HG02840 (cell line): Measurements from ENCODE around the gene KIF3B.

Source experiments
- ATAC-seq: cut with Tn5 transposase; IDR thresholded peaks from one replicate; pipeline ENCODE4 v1.9.1; 2021; ENCODE audit warnings: mild to moderate bottlenecking, moderate library complexity, moderate number of reproducible peaks; ENCODE audit not compliant: unreplicated experiment, low FRiP score

KIF3B gene

DNA sequence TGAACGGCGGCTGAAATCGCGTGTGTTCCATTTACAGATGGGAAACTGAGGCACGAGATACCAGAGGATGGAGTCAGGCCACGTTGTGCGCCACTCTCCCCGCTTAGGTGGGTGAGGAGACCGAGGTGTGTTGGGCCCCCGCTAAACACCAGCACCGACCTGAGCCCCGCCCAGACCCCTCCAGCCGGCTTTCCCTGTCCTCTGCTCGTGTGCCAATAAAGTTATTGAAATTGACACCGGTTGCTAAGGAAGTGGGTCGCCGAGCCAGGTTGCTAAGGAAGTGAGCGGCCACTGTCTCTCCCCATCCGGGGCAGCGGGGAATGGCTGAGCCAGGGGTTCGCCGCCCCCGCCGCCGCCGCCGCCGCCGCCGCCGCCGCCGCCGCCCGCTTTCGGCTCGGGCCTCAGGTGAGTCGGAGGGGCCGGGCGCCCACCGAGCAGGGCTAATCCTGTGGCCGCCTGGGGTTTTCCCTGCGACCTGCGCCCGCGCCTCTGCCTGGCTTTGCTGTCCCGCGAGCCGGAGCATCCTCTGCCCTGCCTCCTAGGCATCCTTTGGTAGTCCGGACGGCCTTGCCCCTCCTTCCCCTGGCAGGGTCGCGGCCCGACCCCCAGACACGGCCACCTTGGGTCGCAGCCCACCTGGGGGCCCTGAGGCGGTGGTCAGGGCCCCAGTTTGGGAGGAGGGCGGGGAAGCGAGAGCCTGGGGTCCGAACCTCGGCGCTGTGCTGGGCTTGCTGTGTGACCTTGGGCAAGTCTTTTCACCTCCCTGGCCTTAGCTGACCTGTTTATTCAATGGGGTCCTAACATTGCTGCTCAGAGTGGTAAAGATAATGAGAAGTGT, at the start of gene KIF3B:
Gene KIF3B (plus strand): TSS at position 291 of the 838 bp plus-strand sequence. CDS start 32,127 bp downstream, outside the sequence.
- peak; percentile 73 for ATAC-seq

DNA sequence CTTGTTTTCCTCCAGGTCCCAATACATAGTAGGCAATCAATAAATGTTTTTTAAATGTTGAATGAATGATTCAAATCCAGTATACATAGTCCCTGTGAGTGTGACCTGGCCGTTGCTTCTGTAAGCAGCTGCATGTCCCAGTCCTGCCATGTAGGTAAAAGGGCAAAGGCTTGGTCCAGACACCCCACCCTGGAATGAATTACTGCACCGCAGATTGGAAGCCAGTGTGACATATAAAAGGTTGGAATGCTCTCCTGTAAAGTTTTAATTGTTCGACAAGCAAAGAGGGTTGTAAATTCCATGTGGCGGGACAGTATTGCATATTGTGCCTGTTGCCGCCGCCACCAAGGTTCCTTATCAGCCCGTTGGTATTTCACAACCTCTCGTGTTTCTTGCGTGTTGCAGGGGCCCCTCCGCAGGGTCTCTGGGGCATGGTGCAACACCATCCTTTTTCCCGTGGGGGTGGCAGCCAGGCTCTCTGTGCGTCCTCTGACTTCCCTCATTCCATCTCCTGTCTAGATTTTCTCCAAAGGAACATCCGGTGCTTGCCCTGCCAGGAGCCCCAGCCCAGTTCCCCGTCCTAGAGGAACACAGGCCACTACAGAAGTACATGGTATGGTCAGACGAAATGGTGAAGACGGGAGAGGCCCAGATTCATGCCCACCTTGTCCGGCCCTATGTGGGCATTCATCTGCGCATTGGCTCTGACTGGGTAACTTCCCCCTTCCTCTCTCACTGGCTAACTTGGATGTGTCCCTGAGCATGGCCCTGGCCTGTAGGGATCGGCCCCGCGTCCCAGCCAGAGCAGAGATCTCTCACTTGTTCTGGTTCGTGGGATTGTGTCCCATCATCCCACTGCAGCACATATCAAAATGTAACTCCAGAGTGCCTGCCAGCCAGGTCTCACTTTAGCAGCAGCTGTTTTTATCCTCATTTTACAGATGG, 49.4 kb upstream of the KIF3B start:
- ATAC-seq = no peak

DNA sequence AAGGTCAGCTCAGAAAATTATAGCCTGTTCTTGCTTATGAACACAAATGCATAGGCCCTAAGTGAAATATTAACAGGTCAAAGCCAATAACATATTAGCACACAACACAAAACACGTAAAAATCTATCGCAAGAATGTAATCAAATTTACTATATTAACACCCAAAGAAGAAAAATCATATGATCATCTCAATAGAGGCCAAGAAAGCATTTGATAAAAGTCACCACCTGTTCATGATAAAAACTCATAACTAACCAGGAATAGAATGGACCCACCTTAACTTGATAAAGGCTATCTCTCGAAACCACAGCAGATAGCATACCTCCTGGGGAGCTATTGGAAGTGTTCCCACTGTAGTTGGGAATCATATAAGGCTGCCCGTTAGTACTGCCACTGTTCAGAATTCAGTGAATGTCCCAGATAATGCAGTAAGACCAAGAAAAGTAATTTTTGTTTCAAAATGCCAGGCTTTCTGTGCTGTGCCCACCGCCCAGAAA, 48.2 kb upstream of the KIF3B start:
- ATAC-seq = no peak

DNA sequence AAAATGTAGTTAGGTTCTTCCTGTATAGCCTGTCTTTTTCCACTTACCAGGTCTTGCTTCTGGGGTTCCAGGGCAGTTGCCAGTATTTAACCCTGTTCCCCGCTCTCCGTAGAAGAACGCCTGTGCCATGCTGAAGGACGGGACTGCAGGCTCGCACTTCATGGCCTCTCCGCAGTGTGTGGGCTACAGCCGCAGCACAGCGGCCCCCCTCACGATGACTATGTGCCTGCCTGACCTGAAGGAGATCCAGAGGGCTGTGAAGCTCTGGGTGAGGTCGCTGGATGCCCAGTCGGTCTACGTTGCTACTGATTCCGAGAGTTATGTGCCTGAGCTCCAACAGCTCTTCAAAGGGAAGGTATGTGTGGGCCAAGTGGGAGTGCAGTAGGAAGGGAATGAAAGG, 46.7 kb upstream of the KIF3B start:
- no peak for ATAC-seq

DNA sequence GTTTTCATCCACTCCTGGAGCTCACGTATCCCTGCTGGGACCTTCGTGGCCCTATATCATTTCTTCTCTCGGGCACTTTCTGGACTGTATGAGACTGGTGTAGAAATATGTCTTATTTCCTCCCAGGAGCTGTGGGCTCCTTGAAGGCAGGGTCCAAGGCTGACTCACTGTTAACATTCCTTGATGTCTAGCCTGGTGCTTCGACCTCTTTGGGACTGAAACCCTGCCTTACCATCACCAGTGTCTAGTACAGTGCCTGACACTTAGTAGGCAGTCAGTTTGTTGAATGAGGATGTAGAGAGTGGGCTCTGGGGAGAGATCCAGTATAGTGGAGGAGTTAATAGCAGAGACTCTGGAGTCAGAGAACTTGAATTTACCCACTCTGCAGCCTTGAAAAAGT, 46.2 kb upstream of the KIF3B start:
- ATAC-seq = no peak

DNA sequence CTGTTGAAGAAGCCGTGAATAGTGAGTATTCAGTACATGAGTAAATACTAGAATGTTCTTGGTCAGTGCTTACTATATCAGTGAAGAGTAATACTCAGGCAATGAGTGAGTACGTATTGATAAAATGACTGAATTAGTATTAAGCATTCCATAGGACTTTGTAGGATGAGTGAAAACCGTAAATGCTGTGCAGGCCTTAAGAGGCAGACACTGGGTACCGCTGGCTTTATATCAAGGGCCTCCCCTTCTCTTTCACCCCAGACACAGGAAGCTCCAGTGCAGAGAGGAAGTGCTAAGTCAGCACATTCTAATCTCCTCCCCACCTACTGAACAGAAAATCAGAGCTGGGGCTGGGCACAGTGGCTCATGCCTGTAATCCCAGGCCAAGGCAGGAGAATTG, 45.6 kb upstream of the KIF3B start:
- ATAC-seq = no peak

DNA sequence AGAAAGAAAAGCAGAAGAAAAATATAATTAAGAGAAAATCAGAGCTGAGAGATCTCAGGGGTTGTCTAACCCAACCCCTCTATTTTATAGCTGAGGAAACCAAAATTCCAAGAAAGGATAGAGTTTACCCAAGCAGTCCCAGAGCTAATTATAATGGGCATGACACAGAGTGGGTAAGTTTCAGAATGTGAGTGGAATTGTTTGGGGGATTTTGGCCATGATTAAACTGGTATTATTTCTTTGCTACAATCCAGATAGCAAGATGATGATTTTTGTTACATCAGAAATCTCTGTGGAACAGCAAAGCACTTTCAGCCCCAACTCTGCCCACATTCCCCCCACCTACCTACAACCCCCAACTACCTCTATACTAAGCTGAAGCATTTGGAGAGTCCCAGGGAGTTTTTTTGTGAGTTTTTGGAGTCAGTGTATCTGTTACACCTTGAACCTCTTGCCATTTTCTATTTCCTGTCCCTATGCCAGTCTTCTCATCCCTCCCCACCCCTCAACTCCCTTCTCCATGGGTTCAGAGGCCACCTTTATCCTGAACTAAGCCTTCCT, 45.0 kb upstream of the KIF3B start:
- ATAC-seq = no peak

DNA sequence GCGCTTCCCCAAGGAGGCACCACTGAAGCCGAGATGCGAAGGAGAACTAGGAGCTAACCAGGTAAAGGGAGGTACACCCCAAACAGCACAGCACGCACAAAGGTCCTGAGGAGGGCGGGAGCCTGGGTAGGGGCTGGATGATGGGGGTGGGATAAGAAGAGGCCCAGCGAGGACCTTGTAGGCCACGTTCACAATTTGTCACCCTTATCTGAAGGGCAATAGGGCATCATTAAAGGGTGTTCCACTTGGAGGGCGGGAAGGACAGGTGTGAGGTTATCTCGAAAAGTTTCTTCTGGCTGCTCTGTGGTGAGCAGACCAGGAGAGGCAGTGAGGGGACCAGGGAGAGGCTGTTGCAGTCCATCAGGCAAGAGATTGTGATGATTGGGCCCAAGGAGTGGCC, 44.2 kb upstream of the KIF3B start:
- no peak for ATAC-seq

DNA sequence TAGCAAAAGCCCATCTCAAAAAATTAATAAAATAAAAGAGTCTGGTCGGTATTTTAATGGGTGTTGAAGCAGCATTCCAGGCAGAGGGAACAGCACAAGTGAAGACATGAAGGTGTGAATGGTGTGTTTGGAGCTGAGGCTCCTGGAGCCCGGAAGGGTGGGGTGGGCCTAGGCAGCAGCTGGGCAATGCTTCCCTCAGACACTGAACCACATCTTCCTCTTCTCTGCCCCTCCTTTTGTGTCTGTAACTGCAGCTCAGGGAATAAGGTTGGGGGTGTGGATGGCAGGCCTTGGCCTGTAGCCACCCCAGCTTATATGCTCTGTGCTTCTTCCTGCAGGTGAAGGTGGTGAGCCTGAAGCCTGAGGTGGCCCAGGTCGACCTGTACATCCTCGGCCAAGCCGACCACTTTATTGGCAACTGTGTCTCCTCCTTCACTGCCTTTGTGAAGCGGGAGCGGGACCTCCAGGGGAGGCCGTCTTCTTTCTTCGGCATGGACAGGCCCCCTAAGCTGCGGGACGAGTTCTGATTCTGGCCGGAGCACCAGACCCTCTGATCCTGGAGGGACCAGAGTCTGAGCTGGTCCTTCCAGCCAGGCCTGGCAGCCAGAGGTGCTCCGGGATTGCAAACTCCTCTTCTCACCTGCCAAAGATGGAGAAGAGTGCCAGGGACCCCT, 43.2 kb upstream of the KIF3B start:
- ATAC-seq = no peak

DNA sequence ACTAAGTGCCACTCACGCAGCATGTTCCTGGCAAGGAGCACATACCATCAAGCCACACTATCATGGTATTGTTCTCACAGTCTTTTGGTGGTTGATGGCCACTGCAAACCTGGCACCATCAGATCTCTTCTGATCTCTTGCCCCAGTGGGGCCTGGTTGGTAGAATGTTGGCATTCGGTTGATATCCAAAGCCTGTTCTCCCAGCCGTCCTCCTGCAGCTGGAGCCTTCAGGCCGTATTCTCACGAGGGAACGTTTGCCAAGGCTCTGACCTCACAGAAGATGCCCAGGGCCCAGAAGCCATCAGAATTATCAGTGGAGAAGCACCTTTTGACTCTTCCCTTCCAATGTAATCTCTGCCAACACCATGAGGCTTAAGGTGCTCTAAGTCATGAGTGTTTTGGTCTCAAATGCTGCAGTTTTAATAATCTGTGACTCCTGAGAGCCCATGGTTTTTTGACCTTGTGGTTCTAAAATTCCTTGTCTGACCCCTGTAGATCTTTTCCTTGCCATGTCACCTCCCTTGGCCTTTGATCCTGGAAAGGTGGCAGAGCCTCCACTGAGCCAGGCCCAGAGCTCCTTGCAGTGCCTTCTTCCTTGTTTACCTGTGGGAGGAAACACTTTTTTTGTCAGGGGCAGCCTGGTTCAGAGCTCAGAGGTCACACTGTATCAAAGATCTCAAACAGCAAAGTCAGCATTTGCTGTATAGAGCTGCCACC, 42.0 kb upstream of the KIF3B start:
- no peak for ATAC-seq

DNA sequence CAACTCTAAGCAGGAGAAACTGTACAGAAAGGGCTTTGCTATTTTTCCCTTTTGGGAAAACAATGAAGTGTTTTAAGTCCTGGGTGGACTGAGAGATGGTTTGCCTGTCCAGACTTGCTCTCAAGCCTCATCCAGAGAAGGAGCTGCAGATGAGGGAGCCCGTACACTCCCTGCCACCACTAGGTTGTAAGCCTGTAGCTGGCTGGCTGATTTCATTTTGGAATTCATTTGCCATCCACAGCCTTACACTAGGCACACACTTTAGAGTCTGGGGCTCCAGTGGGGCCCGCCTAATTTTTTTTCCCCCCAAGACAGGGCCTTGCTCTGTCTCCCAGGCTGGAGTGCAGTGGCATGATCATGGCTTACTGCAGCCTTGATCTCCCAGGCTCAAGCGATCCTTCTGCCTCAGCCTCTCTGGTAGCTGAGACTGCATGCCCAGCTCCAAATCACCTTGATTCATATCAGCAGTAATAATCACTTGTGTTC, 41.4 kb upstream of the KIF3B start:
- no peak for ATAC-seq

DNA sequence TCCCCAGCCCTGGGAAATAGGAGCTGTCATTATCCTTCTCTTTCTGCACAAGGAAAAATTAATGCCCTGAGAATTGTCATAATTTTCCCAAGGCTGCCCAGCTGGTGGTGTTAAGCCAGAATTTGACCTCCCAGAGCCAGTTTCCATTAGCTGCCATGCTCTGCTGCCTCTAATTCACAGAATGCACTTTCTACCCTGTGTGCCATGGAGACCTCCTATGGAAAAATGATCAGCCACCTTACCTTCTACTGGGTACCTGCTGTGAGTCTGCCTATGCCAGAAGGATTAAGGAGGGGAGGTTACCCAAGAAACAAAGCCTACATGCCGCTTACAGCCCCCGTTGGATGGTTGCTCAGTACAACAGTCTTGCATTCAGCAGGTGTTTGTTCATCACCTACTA, 40.6 kb upstream of the KIF3B start:
- no peak for ATAC-seq

DNA sequence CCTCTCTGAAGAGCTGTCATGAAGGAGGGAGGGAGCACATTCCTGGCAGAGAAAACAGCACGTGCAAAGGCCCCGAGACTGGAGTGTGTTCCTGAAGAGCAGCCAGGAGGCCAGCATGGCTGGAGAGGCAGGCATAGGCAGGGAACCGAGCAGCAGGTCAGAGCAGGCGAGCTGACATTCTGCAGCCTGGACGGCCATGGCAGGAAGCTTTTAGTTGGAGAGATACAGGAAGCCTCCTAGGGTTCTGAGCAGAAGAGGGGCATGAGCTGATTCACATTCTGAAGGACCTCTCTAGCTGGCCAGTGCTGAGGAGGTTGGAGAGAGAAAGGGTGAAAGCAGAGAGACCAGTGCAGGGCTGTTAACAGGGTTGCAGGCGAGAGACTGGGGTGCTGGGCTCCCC, 40.0 kb upstream of the KIF3B start:
- ATAC-seq = no peak

DNA sequence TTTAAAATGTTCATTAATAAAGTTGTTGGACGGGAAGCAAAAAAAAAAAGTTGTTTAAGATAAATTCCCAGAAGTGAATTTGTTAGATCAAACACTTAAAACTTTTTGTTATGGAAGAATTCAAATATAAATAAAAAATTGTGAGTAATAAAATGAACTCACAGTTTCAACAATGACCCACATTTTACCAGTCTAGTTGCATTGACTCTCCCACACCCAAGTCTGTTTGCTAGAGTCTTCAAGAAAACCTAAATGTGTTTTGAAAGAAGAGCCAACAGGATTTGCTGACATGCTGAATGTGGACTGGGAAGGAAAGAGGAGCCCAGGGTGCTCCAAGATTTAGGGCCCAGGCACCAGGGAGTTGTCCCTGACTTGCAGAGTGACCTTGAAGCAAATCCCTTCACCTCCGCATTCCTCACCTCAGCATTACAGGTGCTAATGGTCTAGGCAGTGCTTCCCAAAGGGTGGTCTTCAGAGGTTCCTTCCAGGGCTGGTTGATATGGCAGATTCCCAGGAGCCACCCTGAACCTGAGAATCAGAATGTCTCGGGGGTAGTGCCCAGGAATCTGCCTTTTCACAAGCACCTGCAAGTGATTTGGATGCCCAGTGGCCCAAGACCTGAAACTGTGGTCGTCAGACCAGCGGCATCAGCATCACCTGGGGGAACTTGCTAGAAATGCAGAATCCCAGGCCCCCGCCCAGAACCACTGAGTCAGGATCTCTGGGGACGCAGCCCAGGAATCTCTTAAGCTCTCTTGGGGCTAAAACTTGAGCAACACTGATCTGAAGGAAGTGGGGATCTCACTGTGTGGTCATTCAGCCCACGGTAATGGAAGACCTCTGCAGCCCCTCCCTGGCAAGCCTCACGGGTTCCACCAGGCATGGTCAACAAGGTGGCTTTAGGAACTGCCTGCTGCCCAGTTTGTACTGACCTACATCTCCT, 38.7 kb upstream of the KIF3B start:
- no peak for ATAC-seq

DNA sequence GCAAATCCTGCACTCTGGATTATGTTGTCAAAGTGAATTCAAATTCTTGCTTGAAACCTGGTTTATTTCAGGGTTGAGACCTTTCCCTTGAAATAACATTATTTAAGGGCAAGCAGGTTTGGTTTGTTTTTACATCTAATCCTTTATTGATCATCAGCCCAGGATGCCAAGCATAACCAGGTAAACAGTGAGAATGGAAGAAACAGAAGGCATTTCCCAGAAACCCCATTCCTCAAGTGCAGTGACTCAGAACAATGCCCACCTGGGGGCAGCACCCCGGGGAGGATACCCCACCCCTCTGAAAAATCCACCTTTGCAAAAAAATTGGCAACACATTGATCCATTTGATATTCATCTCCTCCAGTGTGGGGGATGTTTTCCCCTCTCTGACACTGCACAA, 37.2 kb upstream of the KIF3B start:
- no peak for ATAC-seq

DNA sequence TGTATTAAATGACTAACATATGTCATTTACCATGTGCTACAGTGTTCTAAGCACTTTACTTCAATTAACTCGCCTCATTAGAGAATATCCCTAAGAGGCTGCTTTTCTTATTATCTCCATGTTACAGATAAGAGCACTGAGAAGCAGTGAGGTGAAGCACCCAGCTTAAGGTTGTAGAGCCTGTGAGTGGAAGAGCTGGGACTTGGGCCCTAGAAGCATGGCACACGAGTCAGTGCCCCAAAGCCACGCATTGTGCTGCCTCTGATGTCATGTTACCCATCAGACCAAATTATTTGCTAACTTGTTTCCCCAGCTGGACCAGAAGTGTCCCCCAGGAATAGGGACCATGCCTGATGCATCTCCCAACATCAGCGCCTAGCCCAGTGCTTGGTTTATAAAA, 35.6 kb upstream of the KIF3B start:
- no peak for ATAC-seq

DNA sequence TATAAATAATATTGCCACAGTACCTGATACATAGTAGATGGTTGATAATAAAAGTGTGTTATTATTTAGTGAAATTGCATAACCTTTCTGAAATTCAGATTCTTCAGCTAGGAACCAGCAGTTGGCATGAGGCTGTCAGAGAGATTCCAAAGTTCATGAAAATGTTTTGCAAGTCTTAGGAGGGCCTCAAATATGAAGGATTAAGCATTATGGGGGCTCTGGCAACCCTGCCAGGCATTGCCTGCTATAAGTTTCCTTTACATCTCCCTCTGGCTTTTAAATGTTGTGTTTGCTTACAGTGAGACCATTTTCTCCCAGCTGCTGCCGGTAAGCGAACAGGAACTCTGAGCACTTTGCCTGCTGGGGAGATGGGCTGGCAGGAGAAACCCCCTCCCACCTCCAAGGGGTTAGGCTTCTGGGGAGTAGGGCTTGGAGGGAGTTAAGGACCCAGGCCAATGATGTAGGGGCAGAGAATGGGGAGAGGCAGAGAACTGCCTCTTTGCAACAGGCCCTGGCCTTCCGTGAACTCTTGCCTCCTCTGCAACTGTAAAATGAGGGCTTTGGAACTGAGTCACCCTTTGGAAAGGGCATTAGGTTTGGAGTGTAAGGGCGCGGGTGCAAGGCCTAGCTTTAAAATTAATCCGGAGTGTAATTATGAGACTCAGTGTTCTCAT, 33.2 kb upstream of the KIF3B start:
- no peak for ATAC-seq

DNA sequence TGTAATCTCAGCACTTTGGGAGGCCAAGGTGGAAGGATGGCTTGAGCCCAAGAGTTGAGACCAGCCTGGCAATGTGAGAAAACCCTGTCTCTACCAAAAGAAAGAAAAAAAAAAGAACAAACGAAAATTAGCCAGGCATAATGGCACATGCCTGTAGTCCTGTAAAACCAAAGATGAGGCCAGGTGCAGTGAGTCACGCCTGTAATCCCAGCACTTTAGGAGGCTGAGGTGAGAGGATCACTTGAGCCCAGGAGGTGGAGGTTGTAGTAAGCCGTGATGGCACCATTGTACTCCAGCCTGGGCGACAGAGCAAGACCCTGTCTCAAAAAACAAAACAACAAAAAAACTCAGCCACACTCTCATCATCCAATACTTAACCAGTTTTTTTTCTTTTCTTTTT, 32.5 kb upstream of the KIF3B start:
- ATAC-seq = no peak
